GM18507 (cell line): ENCODE data around the gene TCERG1L.
"Not testable (repeated sequence)": the region's sequence is repeated elsewhere in the genome, so short reads cannot be mapped to it uniquely, and the experiment has no call there.

Experiments used
- DNase-seq: peaks from one replicate; pipeline ENCODE4 v3.0.0; 2011; ENCODE audit warnings: low read depth; ENCODE audit not compliant: insufficient read length; ENCODE audit errors: extremely low spot score
- FAIRE-seq: peaks from 2 replicates; lab custom pipeline; 2011; peaks lifted over from hg19 to GRCh38; lab: Jason Lieb, UNC

The TCERG1L gene, protein sequence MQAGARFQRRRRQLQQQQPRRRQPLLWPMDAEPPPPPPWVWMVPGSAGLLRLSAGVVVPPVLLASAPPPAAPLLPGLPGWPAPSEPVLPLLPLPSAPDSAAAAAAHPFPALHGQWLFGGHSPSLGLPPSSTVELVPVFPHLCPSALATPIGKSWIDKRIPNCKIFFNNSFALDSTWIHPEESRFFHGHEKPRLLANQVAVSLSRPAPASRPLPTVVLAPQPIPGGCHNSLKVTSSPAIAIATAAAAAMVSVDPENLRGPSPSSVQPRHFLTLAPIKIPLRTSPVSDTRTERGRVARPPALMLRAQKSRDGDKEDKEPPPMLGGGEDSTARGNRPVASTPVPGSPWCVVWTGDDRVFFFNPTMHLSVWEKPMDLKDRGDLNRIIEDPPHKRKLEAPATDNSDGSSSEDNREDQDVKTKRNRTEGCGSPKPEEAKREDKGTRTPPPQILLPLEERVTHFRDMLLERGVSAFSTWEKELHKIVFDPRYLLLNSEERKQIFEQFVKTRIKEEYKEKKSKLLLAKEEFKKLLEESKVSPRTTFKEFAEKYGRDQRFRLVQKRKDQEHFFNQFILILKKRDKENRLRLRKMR

GRCh38 chr10:131311661-131312477, at the start of gene TCERG1L:
Gene TCERG1L (minus strand): TSS chr10:131311721. CDS start chr10:131311635, 86 bp downstream.
- DNase-seq (no peak), FAIRE-seq (no peak)

DNA sequence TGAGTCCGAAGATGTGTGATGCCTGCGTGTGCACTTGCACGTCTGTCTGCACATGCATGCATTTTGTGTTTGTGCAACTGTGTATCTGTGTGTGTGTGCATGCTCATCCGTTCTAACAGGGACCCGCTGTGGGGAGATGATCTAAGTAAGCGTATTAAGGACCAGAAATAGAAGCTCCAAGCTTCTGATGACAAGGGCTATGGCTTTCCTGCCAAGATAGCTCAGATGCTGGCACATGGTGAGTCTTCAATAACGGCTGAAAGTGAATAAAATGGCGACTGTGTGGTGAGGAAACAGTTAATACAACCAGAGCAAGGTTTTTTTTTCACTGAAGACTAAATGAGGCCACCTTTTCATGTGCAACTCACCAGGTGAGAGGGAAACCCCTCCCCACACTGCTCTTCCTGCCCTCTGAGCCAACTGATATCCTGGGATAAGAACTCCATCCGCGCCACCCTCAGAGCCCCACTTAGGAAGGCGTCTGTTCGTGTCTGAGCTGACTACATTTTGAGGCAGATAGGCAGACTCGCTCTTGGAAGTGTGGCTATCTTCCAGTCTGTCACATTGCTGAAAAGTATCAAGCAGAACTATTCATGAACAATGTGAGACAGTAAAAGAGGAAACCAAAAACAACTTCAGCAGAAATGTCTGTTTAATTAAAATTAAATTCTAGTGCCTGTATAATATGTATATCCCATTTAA, 47.4 kb upstream of the TCERG1L start:
- FAIRE-seq, result no peak

DNA sequence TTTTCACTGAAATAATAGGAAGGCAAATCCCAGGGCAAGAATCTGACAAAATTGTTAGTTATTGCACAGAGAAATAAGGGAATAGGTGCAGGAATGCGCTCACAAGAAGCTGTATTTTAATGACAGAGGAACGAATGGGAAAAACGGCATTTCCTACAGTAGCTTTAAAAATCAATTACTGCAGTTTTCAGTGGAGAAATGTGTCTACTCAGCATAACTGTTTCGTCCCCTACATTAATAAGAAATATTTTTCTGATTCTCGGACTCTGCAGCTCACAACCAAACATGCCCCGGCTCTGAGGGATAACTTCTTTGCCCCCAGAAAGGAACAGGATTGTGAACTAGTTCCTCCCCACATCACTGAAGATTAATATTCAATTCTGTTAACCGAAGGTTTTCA, 44.9 kb upstream of the TCERG1L start:
- DNase-seq (no peak), FAIRE-seq (no peak)

More for the DNA sequence above, 47.4 kb upstream of the TCERG1L start:
- DNase-seq, result no peak

DNA sequence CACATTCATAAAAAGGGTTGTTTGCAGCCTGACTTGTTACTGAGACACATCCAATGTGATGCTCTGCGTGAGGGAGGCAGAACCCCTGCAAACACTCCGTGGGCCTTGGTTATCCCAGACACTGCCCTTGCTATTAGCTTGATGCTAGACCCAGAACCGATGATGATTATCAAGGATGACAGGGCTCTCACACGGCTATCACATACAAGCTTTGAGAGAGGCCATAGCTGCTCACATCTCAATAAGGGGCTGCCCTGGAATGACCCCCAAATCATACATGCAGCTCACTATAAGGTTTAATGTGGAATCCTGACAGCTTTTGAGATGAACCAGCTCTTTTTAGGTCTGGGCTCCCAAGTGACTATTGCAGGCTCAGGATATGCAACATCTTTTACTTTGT, 44.4 kb upstream of the TCERG1L start:
- DNase-seq (no peak), FAIRE-seq (no peak)

DNA sequence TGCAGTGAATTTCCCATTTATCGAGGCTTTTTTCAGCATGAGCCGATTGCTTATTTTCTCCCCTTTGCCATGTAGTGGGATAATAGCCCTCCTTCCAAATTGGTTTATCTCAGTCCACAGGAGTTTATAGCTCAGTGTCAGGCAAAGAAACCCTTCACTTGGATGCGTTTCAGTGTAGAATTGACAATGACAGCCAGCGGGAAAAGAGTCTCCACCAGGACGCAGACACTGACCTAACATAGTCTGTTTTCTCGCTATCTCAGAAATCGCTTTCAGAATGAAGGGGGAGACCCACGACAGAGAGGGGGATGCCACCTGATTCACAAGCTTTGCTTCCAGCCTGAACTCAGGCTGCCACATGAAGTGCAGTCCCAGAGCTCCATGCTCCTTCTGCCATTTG, 43.5 kb upstream of the TCERG1L start:
- FAIRE-seq (no peak), DNase-seq (no peak)

- FAIRE-seq (no peak), DNase-seq (no peak)
These were observed 42.9 kb upstream of the TCERG1L start for GRCh38 chr10:131354380-131354779.

DNA sequence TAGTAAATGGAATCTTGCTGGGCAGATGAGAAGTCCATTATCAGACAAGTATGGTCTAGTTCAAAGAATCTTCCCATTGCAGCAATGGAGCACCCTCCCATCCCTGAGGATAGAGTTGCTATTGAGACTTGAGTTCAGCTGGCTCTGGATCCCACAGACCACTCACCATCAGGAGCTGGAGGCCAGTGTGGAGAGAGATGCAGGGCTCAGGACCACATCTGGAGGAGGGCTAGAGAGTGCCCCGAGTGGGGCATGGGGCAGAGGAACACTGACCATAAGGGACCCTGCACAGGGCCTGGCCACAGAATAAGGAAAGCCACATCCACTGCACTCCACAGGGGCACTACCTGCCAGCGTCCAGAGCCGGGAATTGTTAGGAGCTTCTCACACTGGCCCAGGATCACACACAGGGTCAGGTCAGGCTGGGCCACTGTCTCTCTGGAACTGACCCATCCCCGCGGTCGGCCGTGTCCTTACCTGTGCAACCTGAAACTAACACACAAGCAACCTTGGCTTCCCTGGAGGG, 41.3 kb upstream of the TCERG1L start:
- FAIRE-seq (no peak), DNase-seq (no peak)

DNA sequence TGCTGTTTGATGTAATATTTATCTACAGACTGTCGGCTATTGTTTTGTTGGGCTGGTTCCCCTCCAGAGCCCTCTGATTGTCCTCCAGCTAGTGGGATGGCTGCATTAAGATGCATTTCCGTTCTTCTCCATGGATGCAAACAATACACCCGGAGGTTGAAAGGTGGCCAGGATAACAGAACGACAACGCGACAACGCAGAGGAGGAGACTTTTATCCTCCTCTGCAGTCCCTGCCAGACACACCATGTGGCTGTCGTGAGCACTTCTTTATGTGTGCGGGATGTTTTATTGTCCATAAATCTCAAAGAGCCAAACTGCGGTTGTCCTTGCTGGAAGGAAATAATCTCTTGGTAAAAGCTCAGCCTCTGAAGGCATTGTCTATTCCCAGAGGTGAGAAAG, 39.1 kb upstream of the TCERG1L start:
- no peak for DNase-seq

DNA sequence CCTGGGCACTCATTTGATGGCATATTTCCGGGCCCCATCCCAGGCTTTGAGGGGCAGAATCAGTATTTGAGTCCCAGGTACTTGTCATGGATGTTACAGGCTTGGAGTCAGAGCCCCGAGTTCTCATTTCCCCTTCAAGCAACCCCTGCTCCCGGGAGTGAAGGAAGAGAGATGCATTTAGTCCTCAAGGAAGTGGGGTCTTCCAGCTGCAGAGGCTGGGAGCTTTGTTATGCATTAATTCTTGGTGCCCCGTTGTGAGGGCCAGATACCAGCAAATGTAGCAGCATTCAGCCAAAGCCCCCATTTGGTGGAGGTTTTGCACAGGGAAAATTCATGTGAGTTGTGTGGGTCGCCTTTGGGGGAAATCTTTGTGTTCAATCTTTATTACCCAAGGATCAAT, 38.7 kb upstream of the TCERG1L start:
- DNase-seq, result no peak

More for the DNA sequence above, 39.1 kb upstream of the TCERG1L start:
- no peak for FAIRE-seq

GRCh38 chr10:131346456-131346855, 34.9 kb upstream of the TCERG1L start:
- FAIRE-seq (no peak), DNase-seq (no peak)

More for the DNA sequence above, 38.7 kb upstream of the TCERG1L start:
- FAIRE-seq, result no peak

DNA sequence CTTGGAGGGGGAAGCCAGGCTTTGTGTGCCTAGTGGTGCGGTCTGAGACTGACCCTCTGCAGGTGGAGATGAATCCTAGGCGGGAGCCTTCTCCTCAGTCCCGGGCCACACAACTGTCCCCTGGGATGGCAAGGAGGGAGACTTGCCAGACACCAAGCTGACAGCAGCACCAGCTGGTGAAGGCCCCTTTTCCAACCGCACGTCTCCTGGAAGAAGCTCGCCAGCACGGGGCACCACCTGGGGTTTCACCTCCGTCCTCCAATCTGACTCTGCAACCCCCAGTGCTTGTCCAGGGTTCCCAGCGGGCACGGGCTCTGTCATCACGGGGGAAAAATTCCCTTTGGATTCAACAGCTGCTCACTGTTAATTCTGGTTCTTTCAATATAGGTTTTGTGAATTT, 34.2 kb upstream of the TCERG1L start:
- FAIRE-seq (no peak), DNase-seq (no peak)

DNA sequence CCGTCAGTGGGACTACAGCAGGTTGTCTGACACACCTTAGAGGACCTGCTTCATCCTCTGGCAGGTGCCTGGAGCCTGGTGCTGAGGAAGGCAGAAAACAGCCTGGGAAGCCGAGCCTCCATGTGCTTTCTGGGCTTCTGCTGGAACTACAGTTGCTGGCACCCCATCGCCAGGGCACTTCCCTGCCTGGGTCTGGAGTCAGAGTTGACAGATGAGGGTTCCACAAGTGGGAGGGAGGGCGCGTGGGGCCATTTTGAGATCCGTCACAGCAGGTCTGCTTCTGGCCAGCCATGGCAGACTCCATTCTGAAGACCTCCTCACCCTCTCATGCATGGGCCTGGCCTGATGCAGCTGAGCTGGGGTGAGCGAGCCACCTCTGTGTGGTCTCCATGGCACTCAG, 33.2 kb upstream of the TCERG1L start:
- DNase-seq (no peak), FAIRE-seq (no peak)

GRCh38 chr10:131337741-131338140, 26.2 kb upstream of the TCERG1L start:
- FAIRE-seq (no peak), DNase-seq (no peak)

GRCh38 chr10:131332821-131333220, 21.3 kb upstream of the TCERG1L start:
- no peak for FAIRE-seq
- DNase-seq, result no peak

DNA sequence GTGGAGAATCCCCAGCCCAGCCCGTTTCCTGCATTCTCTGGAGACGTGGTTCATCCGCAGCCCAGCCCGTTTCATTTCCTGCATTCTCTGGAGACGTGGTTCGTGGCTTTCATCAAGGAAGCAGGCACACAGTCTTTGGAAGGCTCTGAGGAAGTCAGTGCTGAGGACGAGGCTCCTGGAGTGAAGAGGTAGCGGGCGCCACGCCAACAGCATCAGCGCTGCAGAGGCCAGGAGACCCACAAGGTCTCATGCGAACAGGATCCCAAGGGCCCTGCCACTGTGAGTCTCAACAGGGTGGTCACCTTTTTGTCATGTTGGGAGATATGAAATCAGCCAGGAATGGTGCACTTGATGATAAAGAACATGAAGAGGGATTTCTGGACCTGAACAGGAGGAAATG, 12.4 kb upstream of the TCERG1L start:
- FAIRE-seq, result no peak
- DNase-seq, result no peak

GRCh38 chr10:131323025-131323424, 11.5 kb upstream of the TCERG1L start:
- no peak for FAIRE-seq
- DNase-seq, result no peak

GRCh38 chr10:131322575-131322974, 11.1 kb upstream of the TCERG1L start:
- not testable (repeated sequence) for FAIRE-seq

DNA sequence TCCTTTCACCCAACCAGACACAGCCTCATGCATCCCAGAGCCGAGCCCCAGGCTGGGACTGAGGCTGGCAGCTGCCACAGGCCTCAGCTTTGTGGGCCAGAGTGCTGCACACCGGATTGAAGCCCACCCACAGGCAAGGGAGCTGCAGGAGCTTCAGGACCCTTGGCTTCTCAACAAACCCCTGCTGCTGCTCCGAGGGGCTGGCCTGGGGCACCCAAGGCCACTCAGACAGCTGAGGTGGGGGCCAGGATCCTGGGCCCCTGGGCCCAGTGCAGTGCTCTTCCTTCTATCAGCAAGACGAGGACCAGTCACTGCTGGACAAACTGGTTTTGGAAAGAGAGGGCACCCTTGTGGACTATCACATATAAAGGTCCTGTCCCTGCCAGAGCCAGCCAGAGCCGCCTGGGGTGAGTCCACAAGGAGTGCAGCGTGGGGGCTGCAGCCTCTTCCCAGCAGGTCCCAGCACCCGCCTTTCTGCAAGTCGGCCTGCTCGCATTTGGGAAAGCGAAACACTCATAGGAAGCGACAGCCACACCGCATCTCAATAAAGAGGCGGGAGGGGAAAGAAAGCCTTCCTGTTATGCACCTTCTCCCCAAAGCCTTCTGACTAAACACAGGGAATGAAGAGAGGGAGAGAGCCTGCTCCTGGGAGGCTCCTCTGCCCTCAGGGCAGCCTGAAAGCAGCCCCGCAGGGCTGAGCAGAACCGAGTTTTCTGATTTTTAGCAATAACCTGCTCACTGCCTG, 9.5 kb upstream of the TCERG1L start:
- FAIRE-seq (no peak), DNase-seq (no peak)

More at GRCh38 chr10:131322575-131322974, 11.1 kb upstream of the TCERG1L start:
- not testable (repeated sequence) for DNase-seq

DNA sequence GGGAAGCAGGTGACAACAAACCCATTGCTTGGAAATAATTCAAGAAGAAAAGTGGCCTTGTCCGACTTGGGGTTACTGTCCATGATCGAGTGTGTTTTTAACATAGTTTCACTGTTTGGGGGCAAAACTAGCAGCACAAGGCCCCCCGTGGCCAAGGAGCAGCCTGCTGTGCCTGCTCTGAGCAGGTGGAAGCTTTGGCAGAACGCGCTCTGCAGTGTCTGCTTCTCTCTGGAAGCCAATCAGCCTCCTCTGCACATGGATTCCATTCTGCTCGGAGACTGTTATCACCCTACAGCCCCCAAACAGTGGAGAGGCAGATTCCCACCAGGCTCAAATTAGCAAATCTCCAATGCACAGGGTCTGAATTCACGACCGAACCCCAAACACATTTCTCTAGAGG, 7.3 kb upstream of the TCERG1L start:
- FAIRE-seq, result no peak
- no peak for DNase-seq
